Gastroesophageal sphincter (tissue), 4 donors: ENCODE measurements around the gene CACNA1D. TPM values are rescaled to one million over a fixed set of nuclear protein-coding genes. Genes with fewer than 3 reads are reported as not detected.

ENCODE experiments used
- ATAC-seq: fragments of 150-250 bp; one replicate; pipeline ENCODE4 v1.9.1; 2016; ENCODE audit warnings: mild to moderate bottlenecking, moderate library complexity
- H3K27ac ChIP-seq, 4 donors: fragments of 200-600 bp; sonication (generic) in 3 of 4; 1 replicate in 3 of 4; 2 replicates in 1 of 4; pipeline ENCODE4 v1.5.1; 2016 to 2019
- H3K27me3 ChIP-seq: fragments of 200-600 bp; sonication (generic); one replicate; pipeline ENCODE4 v1.5.1; 2019
- H3K36me3 ChIP-seq, 2 donors: fragments of 200-600 bp; sonication (generic); one replicate each; pipeline ENCODE4 v1.5.1; 2019; ENCODE audit warnings: control low read depth in 1 of 2
- H3K4me1 ChIP-seq, 3 donors: fragments of 200-600 bp; sonication (generic); 1 replicate in 2 of 3; 2 replicates in 1 of 3; pipeline ENCODE4 v1.5.1; 2016 to 2019; ENCODE audit warnings: control low read depth in 2 of 3
- H3K4me3 ChIP-seq, 2 donors: fragments of 200-600 bp; sonication (generic); one replicate each; pipeline ENCODE4 v1.5.1; 2019; ENCODE audit warnings: mild to moderate bottlenecking in 1 of 2, moderate library complexity in 1 of 2
- H3K9me3 ChIP-seq, 3 donors: fragments of 200-600 bp; sonication (generic); one replicate each; pipeline ENCODE4 v1.5.1; 2017 to 2019; ENCODE audit warnings: control low read depth in 2 of 3
- CTCF ChIP-seq, 4 experiments: fragments of 200-600 bp in 2 of 4; fragments of 450-650 bp in 2 of 4; sonication (generic) in 1 of 4; IDR thresholded peaks; one replicate each; pipeline ENCODE4 v1.5.1; 2017 to 2019; ENCODE audit warnings: antibody characterized with exemption in 4 of 4, mild to moderate bottlenecking in 2 of 4, moderate library complexity in 2 of 4
- EP300 ChIP-seq: sonication (generic); formaldehyde crosslinking; IDR thresholded peaks from one replicate; pipeline ENCODE4 v1.6.1; 2017; ENCODE audit warnings: antibody characterized with exemption, mild to moderate bottlenecking
- POLR2A ChIP-seq, 2 donors: fragments of 450-650 bp; IDR thresholded peaks; one replicate each; pipeline ENCODE4 v1.6.1; 2017; ENCODE audit warnings: antibody characterized with exemption in 2 of 2, mild to moderate bottlenecking in 2 of 2, moderate library complexity in 1 of 2
- POLR2AphosphoS5 ChIP-seq: sonication (generic); formaldehyde crosslinking; IDR thresholded peaks from one replicate; pipeline ENCODE4 v1.6.1; 2017; ENCODE audit warnings: antibody characterized with exemption
- WGBS, 2 donors: methylation state at CpG; one replicate each; pipeline ENCODE4 v1.1.5; 2018; ENCODE audit warnings: low coverage in 1 of 2; 5-methylcytosine and 5-hydroxymethylcytosine counted together
- total RNA-seq, 4 donors: library from RNA; depleted of rRNA; stranded (reverse); fragments of >200 nt; gene quantifications; one replicate each; pipeline ENCODE4 v1.1.0, GENCODE V29; 2016

The CACNA1D gene
- total RNA-seq, 4 donors from 2014 or later = 0.52 to 5.7 (median 3.6) TPM

GRCh38 chr3:53806182-53807116, 312.0 kb downstream of the CACNA1D start:
- Histone ChIP-seq H3K27me3 (no peaks in the 10 kb centered on the region), H3K27ac (no peak overlapping the region), H3K4me1 (peaks cover 0 to 6% (median 0%) of the 10 kb centered on the region in 3 donors), H3K36me3 (no peaks in the 10 kb centered on the region), H3K9me3 (no peaks in the 10 kb centered on the region), H3K4me3 (no peak overlapping the region)
- no peak for TF ChIP-seq POLR2A (IDR thresholded peaks at IDR 0.05)
- TF ChIP-seq EP300 = no peak
- TF ChIP-seq CTCF (IDR thresholded peaks at IDR 0.05) = no peak
- no peak for TF ChIP-seq POLR2AphosphoS5
- ATAC-seq = no peak
- WGBS, 2 donors = 75 to 90% methylated on average over 4 to 6 of the region's 10 CpGs

- H3K27me3 ChIP-seq = no peaks in the 10 kb centered on the region
- H3K27ac ChIP-seq = no peak overlapping the region
- ATAC-seq = no peak
- peaks cover 0 to 6% (median 0%) of the 10 kb centered on the region in 3 donors for H3K4me1 ChIP-seq
- TF ChIP-seq CTCF (IDR thresholded peaks at IDR 0.05) = no peak
- TF ChIP-seq EP300 = no peak
- TF ChIP-seq POLR2A (IDR thresholded peaks at IDR 0.05) = no peak
- no peak for TF ChIP-seq POLR2AphosphoS5
- H3K4me3 ChIP-seq = no peak overlapping the region
- H3K9me3 ChIP-seq = no peaks in the 10 kb centered on the region
- no peaks in the 10 kb centered on the region for H3K36me3 ChIP-seq
- 74 to 90% methylated on average over 2 to 6 of the region's 15 CpGs for WGBS, 2 donors
These were observed 312.9 kb downstream of the CACNA1D start for GRCh38 chr3:53807117-53807810.

GRCh38 chr3:53808496-53808895, 314.1 kb downstream of the CACNA1D start:
- ATAC-seq = no peak
- Histone ChIP-seq H3K4me3 (no peak overlapping the region), H3K36me3 (no peaks in the 10 kb centered on the region), H3K27me3 (no peaks in the 10 kb centered on the region), H3K27ac (no peak overlapping the region), H3K4me1 (peaks cover 0 to 6% (median 0%) of the 10 kb centered on the region in 3 donors), H3K9me3 (no peaks in the 10 kb centered on the region)
- TF ChIP-seq CTCF (IDR thresholded peaks at IDR 0.05) = no peak
- no peak for TF ChIP-seq EP300
- no peak for TF ChIP-seq POLR2A (IDR thresholded peaks at IDR 0.05)
- no peak for TF ChIP-seq POLR2AphosphoS5
- WGBS, 2 donors = 93 to 95% methylated on average over 4 to 8 of the region's 13 CpGs

- 72 to 94% methylated on average over 2 to 6 of the region's 12 CpGs for WGBS, 2 donors
These were observed 314.9 kb downstream of the CACNA1D start for GRCh38 chr3:53809267-53809666.

More at GRCh38 chr3:53809267-53809666, 314.9 kb downstream of the CACNA1D start:
- H3K9me3 ChIP-seq = no peaks in the 10 kb centered on the region
- H3K36me3 ChIP-seq = no peaks in the 10 kb centered on the region
- TF ChIP-seq CTCF (IDR thresholded peaks at IDR 0.05) (no peak), POLR2AphosphoS5 (no peak)
- no peak for ATAC-seq
- no peak overlapping the region for H3K4me3 ChIP-seq
- H3K27me3 ChIP-seq = no peaks in the 10 kb centered on the region
- H3K4me1 ChIP-seq = peaks cover 0 to 6% (median 0%) of the 10 kb centered on the region in 3 donors
- no peak overlapping the region for H3K27ac ChIP-seq
